IMR-90 (cell line): ENCODE results near the gene MAGEA8. TPM values are rescaled to one million over a fixed set of nuclear protein-coding genes. Genes with fewer than 3 reads are reported as not detected.
"Not testable (repeated sequence)": the region's sequence is repeated elsewhere in the genome, so short reads cannot be mapped to it uniquely, and the experiment has no call there.

ENCODE experiments used
- ATAC-seq: fragments of 200-7000 bp; cut with Tn5 transposase; 2 replicates; pipeline ENCODE4 v1.9.1; 2020; ENCODE audit warnings: low read depth, mild to moderate bottlenecking, moderate library complexity
- BruUV-seq: library from RNA; stranded (reverse); fragments of 400-500 nt; replicated peaks from 2 replicates; lab custom pipeline; 2021; lab: Mats Ljungman, UMichigan
- CTCF ChIA-PET: fragments of 300-600 bp; formaldehyde crosslinking; extraction: SDS; loops from one replicate; lab custom pipeline; 2021; ENCODE audit warnings: antibody characterized with exemption; lab: Yijun Ruan, JAX
- POLR2A ChIA-PET: fragments of 300-600 bp; sonication (Branson Sonifier 250); formaldehyde crosslinking; loops from one replicate; lab custom pipeline; 2022; ENCODE audit warnings: antibody characterized with exemption; ENCODE audit not compliant: unreplicated experiment; lab: Charles Lee
- DNase-seq: peaks from one replicate; pipeline ENCODE4 v3.0.0; 2013
- H2AFZ ChIP-seq: replicated peaks from 2 replicates; pipeline ENCODE3; 2013; ENCODE audit warnings: low read length, mild to moderate bottlenecking; ENCODE audit not compliant: poor library complexity
- H2AK5ac ChIP-seq: 2 replicates; pipeline ENCODE4 v1.6.1; 2013; ENCODE audit warnings: low read depth, low read length, inconsistent platforms
- H2AK9ac ChIP-seq: replicated peaks from 2 replicates; pipeline ENCODE3; 2013; ENCODE audit warnings: mild to moderate bottlenecking, low read depth, low read length, moderate library complexity; ENCODE audit not compliant: poor library complexity
- H2BK120ac ChIP-seq: 2 replicates; pipeline ENCODE4 v1.6.1; 2013; ENCODE audit warnings: low read depth, low read length, inconsistent platforms
- H2BK15ac ChIP-seq: 3 replicates; pipeline ENCODE4 v1.6.1; 2013; ENCODE audit warnings: low read depth, low read length, inconsistent platforms
- H2BK20ac ChIP-seq: 2 replicates; pipeline ENCODE4 v1.6.1; 2013; ENCODE audit warnings: low read depth, mild to moderate bottlenecking, inconsistent platforms, low read length, moderate library complexity
- H2BK5ac ChIP-seq: 2 replicates; pipeline ENCODE4 v1.6.1; 2013; ENCODE audit warnings: mild to moderate bottlenecking, low read depth, low read length, inconsistent platforms; ENCODE audit not compliant: poor library complexity, severe bottlenecking
- H3K14ac ChIP-seq: replicated peaks from 2 replicates; pipeline ENCODE4 v1.6.1; 2013; ENCODE audit warnings: low read depth, low read length, inconsistent platforms
- H3K18ac ChIP-seq: 2 replicates; pipeline ENCODE4 v1.6.1; 2013; ENCODE audit warnings: low read depth, low read length, control low read depth
- H3K23ac ChIP-seq: 2 replicates; pipeline ENCODE4 v1.6.1; 2013; ENCODE audit warnings: low read depth, low read length, inconsistent platforms
- H3K27ac ChIP-seq: 2 replicates; pipeline ENCODE4 v1.5.1; 2013; ENCODE audit warnings: mild to moderate bottlenecking, control low read depth, low read length; ENCODE audit not compliant: insufficient read depth
- H3K27me3 ChIP-seq: 2 replicates; pipeline ENCODE4 v1.6.1; 2013; ENCODE audit warnings: low read length; ENCODE audit not compliant: control insufficient read depth, insufficient read depth
- H3K36me3 ChIP-seq: 2 replicates; pipeline ENCODE4 v1.6.1; 2013; ENCODE audit warnings: low read length, mixed read lengths; ENCODE audit not compliant: control insufficient read depth, insufficient read depth
- H3K4ac ChIP-seq: 2 replicates; pipeline ENCODE4 v1.6.1; 2013; ENCODE audit warnings: low read depth, low read length, inconsistent platforms
- H3K4me1 ChIP-seq: 2 replicates; pipeline ENCODE4 v1.6.1; 2013; ENCODE audit warnings: low read length, mixed read lengths; ENCODE audit not compliant: control insufficient read depth, insufficient read depth
- H3K4me2 ChIP-seq: 2 replicates; pipeline ENCODE4 v1.6.1; 2013; ENCODE audit warnings: low read depth, mild to moderate bottlenecking, control low read depth, low read length, moderate library complexity
- H3K4me3 ChIP-seq: 2 replicates; pipeline ENCODE4 v1.5.1; 2013; ENCODE audit warnings: low read depth, mild to moderate bottlenecking, control low read depth, low read length, moderate library complexity; ENCODE audit not compliant: insufficient read depth
- H3K56ac ChIP-seq: 2 replicates; pipeline ENCODE4 v1.6.1; 2013; ENCODE audit warnings: low read length, inconsistent platforms; ENCODE audit not compliant: insufficient read depth; ENCODE audit errors: extremely low read depth
- H3K79me1 ChIP-seq, 2 experiments: 2 replicates each; pipeline ENCODE4 v1.6.1; 2013; ENCODE audit warnings: low read length in 2 of 2, inconsistent platforms in 1 of 2, low read depth in 1 of 2
- H3K9ac ChIP-seq: 2 replicates; pipeline ENCODE4 v1.6.1; 2013; ENCODE audit warnings: low read depth, low read length, control low read depth
- H3K9me1 ChIP-seq: 2 replicates; pipeline ENCODE4 v1.6.1; 2013; ENCODE audit warnings: low read length, inconsistent platforms; ENCODE audit not compliant: insufficient read depth
- H3K9me3 ChIP-seq: 2 replicates; pipeline ENCODE4 v1.6.1; 2013; ENCODE audit warnings: low read length; ENCODE audit not compliant: control insufficient read depth, insufficient read depth
- H4K20me1 ChIP-seq: 2 replicates; pipeline ENCODE4 v1.6.1; 2013; ENCODE audit warnings: low read length, inconsistent platforms; ENCODE audit not compliant: insufficient read depth
- H4K5ac ChIP-seq: 2 replicates; pipeline ENCODE4 v1.6.1; 2013; ENCODE audit warnings: mild to moderate bottlenecking, low read depth, low read length, control low read depth
- H4K8ac ChIP-seq, 2 experiments: 2 replicates each; pipeline ENCODE4 v1.6.1; 2013; ENCODE audit warnings: low read depth in 2 of 2, low read length in 2 of 2, control low read depth in 1 of 2, inconsistent platforms in 1 of 2
- H4K91ac ChIP-seq: 2 replicates; pipeline ENCODE4 v1.6.1; 2013; ENCODE audit warnings: low read depth, low read length, inconsistent platforms; ENCODE audit not compliant: insufficient read depth
- whole genome bisulfite sequencing, 2 experiments: methylation state at CpG; one replicate each; pipeline versions ENCODE4 v1.1.5 to v1.1.7; 2013; ENCODE audit warnings: missing lambda C conversion rate in 2 of 2; ENCODE audit not compliant: insufficient read length in 1 of 2; ENCODE audit errors: extremely low coverage in 2 of 2; 5-methylcytosine and 5-hydroxymethylcytosine counted together
- dilution Hi-C: fragments of 300-500 bp; cut with HindIII; formaldehyde crosslinking; loops from one replicate; pipeline ENCODE4 v1.14.3; 2018; ENCODE audit warnings: low sequenced_read_pairs; ENCODE audit not compliant: unreplicated experiment
- in situ Hi-C: fragments of 300-500 bp; cut with MboI; formaldehyde crosslinking; loops from 3 replicates; pipeline ENCODE4 v1.14.3; 2019; ENCODE audit warnings: low sequenced_read_pairs, inconsistent platforms, mixed read lengths
- intact Hi-C: fragments of 100-400 bp; cut with micrococcal nuclease; formaldehyde crosslinking; loops from 2 replicates; pipeline ENCODE4 v1.10.0; 2022
- polyA plus RNA-seq, 3 experiments: library from polyadenylated mRNA; depleted of rRNA; stranded (reverse); fragments of >200 nt; gene quantifications; 2 replicates each; pipeline ENCODE4 v1.2.3, GENCODE V29; 2012; ENCODE audit warnings: low replicate concordance in 1 of 3
- total RNA-seq: library from RNA; depleted of rRNA; stranded (reverse); fragments of >200 nt; gene quantifications from 2 replicates; pipeline ENCODE4 v1.2.3, GENCODE V29; 2012

The MAGEA8 gene
- total and polyA plus RNA-seq, 2 of the 4 experiments (the other 2 are of a cell fraction): not detected

DNA sequence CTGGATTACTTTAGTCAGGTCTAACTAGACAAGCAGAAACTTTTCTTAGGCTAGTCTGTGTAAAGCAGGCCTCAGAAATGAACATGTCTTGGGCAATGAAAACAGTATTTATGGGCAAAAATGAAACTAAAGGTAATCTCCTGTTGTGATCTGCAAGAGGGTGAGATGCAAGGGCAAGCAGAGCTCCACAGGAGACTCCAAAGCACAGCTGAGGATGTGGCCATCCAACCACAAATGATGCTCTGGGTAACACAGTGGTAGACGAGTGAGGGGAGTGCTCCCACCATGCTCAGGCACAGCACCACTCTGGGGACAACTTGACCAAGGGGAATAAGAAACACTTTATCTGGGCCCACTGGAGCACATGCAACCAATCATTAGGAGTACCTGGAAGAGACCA, 47.7 kb downstream of the MAGEA8 start:
- intact Hi-C loops, H3K4ac ChIP-seq: not testable (repeated sequence)

GRCh38 chrX:149929400-149929799, 48.4 kb downstream of the MAGEA8 start, which contains the start of gene HSFX4:
TSS of gene HSFX4 (plus strand) at chrX:149929573. CDS start at chrX:149929645, 72 bp downstream.
- H4K20me1 ChIP-seq, H3K9me3 ChIP-seq, H3K27ac ChIP-seq, H3K4me2 ChIP-seq, H2AFZ ChIP-seq, dilution Hi-C loops, H2BK15ac ChIP-seq, CTCF ChIA-PET, H3K56ac ChIP-seq, H3K36me3 ChIP-seq, H4K8ac ChIP-seq, H3K4me3 ChIP-seq, H4K91ac ChIP-seq, H2BK5ac ChIP-seq, H2AK5ac ChIP-seq, H3K79me1 ChIP-seq, H3K9me1 ChIP-seq, H2BK20ac ChIP-seq, in situ Hi-C loops, ATAC-seq, H2BK120ac ChIP-seq, H4K5ac ChIP-seq, intact Hi-C loops, H3K14ac ChIP-seq, H3K4ac ChIP-seq, H3K18ac ChIP-seq, H2AK9ac ChIP-seq, DNase-seq, POLR2A ChIA-PET, H3K23ac ChIP-seq, H3K9ac ChIP-seq, BruUV-seq, H3K27me3 ChIP-seq, H3K4me1 ChIP-seq: not testable (repeated sequence)
- whole genome bisulfite sequencing, 2 experiments: no CpG with 5 or more reads among the region's 7 CpGs

More for the DNA sequence above, 47.7 kb downstream of the MAGEA8 start:
- H3K79me1 ChIP-seq, dilution Hi-C loops, ATAC-seq, CTCF ChIA-PET, H2AK9ac ChIP-seq, H2BK120ac ChIP-seq, H3K4me3 ChIP-seq, H3K23ac ChIP-seq, H4K8ac ChIP-seq, H3K36me3 ChIP-seq, H3K27ac ChIP-seq, DNase-seq, H3K9me1 ChIP-seq, H4K91ac ChIP-seq, H3K9me3 ChIP-seq, H4K20me1 ChIP-seq, H2AK5ac ChIP-seq, H3K14ac ChIP-seq, BruUV-seq, H3K56ac ChIP-seq, H2BK5ac ChIP-seq, H3K4me1 ChIP-seq, H3K4me2 ChIP-seq, H3K27me3 ChIP-seq, H4K5ac ChIP-seq, in situ Hi-C loops, H3K18ac ChIP-seq, H3K9ac ChIP-seq, H2BK20ac ChIP-seq, H2AFZ ChIP-seq, POLR2A ChIA-PET, H2BK15ac ChIP-seq: not testable (repeated sequence)
- WGBS, 2 experiments: no CpG with 5 or more reads among the region's 1 CpG
